NK-92 (cell line): Measurements from ENCODE around the gene NR3C1.

Experiments used
- DNase-seq: peaks from one replicate; lab custom pipeline; 2025; ENCODE audit not compliant: unreplicated experiment; lab: John Stamatoyannopoulos, UW

The NR3C1 gene

DNA sequence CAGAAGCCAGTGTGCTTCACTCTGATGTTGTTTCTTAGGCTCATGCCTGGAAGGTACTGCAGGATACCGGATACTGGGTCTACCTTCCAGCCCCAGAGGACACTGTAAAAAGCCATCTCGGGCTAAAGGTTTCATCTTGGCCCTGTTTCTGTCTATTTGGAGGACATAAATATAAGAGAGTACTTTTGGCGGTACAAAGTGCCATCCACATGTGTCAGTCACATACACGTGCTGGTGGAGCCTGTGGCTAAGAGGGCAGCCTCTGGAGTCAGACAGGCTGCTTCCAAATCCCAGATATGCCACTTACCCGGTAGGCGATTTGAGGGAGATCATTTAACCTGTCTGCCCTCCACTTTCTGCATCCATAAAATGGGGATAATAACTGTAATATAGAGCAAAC is 160.4 kb downstream of the NR3C1 start:
- no peak for DNase-seq

DNA sequence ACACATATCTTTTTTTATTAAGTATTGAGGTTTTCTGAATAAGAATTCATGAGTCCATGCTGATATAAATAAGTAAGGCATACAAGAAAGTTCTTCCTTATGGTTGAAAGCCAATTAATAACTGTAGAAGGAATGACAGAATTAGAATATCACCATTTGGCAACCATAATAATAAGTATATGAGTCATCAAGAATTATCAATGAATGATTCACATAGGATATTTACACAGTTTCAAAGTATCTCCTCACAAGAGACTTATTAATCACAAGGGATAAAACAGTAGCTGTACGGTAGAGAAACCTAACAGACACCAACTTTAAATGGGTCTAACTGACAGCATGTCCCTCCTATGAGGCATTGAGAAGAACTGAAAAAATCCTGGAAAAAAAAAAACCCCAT is 161.6 kb downstream of the NR3C1 start:
- no peak for DNase-seq

DNA sequence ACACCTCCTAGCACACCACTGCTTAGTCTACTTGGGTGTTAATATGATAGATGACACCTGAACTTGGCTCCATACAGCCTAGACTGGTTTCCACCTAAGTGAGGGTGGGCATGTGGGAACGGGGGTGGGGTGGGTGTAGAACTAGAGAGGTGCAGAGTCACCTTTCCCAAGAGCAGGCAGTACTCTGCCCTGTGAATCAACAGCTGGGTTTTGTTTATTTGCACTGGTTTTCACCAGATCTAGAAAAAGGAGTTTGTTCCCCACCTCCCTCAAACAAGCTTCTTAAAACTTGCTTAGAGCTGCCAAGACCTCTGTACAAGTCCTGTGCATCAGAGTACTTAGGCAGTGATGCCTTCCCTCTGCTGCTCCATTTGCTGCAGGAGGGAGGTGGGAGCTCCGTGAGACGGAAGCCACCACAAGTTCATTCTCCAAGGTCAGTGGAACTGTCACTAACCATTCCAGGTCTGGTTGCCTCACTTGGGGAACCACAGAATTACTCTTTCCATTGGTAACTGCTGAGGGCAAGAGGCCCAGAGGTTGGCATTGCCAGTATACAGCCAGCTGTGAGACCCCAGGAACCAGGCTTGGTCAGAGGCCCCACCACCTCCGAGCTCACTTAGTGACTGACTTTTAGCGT is 163.5 kb downstream of the NR3C1 start:
- DNase-seq, result no peak

DNA sequence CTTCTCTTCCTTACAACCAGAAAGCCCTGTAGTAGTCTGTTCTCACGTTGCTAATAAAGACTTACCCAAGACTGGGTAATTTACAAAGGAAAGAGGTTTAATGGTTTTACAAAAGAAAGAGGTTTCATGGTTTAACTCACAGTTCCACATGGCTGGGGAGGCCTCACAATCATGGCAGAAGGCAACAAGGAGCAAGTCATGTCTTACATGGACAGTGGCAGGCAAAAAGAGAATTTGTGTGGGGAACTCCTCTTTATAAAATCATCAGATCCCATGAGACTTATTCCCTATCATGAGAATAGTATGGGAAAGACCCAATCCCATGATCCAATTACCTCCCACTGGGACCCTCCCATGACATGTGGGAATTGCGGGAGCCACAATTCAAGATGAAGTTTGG is 164.9 kb downstream of the NR3C1 start:
- DNase-seq, result no peak

DNA sequence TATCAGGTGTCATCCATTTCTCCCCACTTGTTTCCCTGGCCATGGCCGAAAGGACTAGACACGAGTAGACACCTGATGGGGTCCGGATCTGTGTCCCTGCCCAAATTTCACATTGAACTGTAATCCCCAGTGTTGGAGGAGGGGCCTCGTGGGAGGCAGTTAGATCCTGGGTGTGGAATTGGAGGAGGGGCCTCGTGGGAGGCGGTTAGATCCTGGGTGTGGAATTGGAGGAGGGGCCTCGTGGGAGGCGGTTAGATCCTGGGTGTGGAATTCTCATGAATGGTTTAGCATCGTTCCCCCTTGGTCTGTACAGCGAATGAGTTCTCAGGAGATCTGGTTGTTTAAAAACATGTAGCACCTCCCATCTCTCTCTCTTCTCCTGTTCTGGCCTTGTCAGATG is 165.8 kb downstream of the NR3C1 start:
- DNase-seq, result no peak

DNA sequence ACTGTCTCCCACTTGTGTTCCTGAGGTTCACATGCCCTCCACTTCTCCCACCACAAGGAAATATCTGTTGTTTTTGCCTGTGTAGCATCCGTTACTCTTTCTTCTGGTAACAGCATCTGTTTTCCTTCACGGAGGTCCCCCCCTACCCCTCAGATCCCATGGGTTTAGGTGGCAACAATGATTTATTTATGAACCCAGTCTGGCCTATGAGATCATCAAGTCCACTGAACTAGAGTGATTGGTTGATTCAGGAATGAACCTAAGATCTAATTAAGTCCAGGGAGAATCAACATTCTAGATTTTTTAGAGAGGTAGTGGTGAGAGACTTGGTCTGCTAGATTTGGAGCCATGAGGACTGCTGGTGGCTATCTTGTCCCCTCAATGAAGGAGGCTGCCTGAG is 166.8 kb downstream of the NR3C1 start:
- DNase-seq, result no peak

DNA sequence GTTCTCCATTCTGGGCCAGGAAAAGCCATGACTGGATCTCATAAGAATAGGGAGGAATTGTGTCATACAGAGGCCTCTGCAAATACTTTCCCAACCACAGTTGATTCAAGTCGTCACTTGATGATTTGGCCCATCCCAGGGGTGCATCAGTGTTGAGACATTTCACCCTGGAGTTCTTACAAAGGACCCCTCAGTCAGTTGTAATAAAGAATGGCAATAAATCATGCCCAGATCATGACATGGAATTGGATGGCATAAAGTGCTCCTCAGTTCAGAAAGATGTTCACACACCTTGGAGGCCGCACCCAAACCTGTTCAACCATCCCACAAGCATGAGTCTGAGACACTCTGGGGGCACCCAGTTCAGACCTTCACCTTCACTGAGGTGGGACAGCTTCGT is 168.1 kb downstream of the NR3C1 start:
- no peak for DNase-seq

DNA sequence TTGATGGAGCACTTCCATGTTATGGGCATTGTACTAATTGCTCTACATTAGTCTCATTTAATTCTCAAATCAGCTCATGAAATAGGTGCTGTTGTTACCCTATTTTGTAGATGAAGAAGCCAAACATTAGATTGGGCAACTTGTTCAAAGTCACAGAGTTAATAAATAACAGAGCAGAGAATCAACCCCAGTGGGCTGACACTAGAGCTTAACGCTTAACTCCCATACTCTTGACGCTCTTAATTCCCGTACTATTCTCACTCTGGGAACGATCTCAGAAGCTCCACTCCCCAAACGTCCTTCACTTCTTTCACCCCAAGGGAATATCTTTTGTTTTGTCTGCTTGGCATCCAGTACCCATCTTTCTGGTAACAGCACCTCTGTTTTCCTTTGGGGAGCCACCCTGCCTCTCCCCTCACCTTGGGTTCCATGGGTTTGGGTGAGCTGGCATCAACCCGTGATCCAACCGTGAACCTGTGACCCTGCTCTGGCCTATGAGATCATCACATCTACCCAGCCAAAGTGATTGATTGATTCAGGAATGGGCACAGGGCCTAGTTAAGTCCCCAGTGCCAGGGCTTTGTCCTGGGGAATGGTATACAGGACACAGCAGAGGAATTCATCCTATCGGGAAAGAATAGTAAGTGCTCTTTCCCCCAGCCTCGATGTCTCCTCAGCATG is 169.2 kb downstream of the NR3C1 start:
- no peak for DNase-seq

DNA sequence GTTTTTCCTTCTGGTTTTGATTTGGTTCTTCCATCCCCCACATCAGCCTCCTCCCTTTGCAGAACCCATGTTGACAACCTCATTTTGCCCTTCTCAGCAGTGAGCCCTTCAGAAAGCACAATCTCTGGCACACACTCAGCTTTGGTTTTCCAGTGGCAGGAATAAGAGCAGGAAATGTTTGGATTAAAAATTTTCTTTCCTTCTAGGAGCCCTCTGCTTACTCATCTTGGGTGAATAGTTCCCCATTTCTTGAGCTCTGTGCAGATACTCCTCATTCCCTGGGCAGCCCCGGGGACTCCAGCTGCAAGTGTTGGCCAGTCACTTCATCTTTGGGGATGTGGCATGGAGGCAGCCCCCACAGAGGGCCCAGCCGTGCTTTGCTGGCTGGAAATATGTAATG is 170.5 kb downstream of the NR3C1 start:
- no peak for DNase-seq

DNA sequence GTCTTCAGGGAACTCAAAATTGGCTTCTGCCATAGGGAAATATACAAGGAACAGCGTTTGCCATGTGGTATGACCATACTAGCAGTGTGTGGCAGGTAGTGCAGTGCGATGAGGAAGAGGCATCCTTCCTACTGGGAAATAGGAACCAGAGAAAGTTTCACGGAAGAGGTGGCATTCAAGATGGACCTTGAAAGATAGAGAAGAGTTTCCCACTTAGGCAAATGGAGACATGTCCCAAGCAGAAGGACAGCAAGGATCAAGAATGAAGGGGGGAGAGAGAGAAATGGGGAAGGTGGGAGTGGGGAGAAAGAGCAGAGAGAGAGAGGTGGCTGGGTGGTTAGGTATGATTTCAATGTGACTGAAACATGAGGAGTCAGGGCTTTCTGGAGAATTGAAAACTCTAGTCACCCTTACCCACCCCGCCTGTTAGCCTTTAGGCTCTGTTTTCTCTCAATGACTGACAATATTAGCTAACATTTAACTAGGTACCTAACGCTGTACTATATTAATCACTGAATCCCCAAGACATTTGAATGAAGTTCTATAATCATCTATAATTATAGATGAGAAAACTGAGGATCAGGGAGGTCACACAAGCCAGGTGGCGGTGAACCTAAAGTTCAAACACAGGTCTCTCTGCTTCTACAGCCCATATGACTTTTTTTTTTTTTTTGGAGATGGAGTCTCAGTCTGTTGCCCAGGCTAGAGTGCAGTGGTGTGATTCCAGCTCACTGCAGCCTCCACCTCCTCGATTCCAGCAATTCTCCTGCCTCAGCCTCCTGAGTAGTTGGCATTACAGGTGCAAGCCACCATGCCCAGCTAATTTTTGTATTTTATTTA is 171.3 kb downstream of the NR3C1 start:
- no peak for DNase-seq

DNA sequence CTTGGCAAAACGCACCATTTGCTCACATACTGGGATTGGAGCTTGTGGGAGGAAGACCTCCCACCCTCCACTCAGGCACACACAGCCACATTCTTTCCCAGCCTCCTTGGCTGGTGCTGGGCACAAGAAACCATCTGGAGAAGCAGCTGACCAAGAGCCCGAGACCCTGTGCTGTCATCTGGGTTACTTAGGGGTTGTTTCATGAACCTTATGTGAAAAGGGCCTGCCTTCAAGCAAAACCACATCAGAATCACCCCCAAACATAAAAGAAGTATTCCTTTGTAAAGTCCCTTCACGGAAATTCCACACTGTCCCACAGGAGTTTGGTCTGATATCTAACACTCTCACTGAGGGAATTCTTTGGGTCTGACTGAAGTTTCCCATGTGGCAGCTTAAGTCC is 172.1 kb downstream of the NR3C1 start:
- no peak for DNase-seq

DNA sequence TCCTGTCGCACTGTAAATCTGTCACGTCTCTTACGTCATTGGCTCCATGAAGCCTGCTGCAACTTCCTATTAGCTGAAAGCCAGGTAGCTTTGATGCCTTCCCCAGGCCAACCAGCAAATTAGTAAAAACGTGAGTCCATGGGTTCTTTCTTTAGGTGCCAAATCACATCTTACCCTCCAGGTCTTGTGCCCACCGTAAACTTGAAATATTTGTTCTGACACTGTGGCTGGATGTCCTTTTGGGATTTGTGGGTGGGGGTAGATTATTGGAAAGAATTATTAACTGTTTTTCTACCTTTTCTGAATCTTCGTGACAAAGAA is 172.8 kb downstream of the NR3C1 start:
- DNase-seq, result no peak

DNA sequence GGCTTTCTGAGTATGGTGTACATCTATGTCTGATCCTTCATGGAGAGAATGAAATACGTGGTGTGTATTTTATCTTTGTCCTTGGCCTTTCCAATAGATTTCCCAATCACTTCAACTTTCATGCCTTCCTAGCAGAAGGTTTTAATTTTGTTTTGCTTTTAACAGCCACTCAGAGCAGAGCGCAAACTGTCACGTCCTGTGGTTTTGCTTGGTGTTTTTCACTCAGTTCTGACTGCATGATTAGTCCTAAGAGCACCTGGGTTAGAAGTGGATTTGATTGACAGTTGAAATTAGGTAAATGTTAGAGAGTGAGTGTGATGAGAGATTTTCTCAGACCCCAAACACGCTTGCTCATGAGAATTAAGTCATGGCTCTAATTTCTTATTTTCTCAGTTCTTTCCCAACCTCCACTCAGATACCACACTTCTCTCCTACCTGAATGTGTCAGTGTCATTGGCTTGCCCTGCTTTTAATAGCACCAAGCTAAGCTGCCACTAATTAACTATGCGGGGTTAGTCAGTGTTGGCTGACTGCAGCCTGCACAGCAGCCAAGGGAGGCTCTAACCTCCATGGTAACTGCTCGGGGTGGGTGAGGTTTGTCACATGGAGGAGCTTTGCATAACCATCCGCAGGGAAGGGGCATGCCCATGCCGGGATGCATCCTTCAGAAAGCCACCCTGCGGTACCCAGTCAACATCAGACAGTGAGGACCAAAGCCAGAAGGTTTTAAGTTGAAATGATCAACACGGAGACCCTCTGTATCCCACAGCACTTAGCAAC is 173.4 kb downstream of the NR3C1 start:
- DNase-seq, result no peak

DNA sequence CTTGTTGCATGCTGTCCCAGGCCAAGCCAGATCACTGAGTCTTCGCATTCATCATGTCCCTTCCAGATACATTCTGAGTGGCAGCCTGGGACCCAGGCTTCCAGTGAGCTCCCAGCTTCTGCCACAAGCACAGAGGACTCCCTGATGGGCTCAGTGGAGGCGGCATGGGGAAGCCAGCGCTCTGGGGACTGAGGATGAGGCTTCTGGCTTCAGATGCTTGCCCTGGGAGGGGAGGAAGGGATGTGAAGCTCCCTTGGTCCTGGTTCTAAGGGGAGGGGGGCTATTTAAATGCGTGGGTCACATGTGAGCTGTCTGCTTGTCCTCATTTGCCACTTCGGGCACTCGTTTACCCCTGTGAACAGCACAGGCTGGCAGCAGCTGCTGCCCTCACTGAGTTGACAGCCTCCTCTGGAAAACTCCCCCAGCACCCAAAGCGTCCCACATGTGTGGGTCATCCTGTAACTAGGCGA is 174.0 kb downstream of the NR3C1 start:
- DNase-seq, result no peak

DNA sequence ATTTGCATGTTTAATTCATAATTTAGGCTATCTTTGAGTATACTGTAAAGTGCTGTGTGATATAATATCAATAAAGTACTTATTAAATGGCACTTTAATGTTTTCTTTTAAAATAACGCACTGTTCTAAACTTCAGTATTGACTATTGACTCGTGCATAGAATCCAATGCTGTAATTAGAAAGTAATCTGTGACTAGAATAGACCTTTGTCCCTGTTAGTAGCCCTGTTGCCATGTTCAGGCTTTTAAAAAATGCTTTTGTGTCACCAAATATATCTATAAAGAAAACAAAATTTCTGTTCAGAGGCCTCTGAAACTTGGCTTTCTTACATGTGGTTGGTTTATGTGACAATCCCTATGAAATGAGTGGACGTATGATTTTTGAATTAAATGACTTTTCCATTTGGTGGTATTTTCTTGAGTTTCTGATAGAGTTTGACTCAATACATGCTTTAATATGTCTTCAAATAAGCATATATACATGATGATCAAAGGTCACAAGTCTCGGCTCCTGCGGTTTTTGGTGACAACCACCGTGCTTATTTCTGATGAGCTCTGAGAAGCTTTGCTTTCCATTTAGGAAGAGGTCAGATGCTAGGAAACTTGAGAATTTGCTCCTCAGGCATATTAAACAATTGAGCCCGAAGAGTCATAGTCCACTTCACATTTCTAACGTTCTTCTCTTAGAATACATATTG is 174.7 kb downstream of the NR3C1 start:
- no peak for DNase-seq
